NCI-H748 treated with DMSO at 0.1 percent for 48 hours (cell line): ENCODE measurements around the gene DCLK2.

Source experiments
- DNase-seq: peaks from one replicate; lab custom pipeline; 2025; lab: John Stamatoyannopoulos, UW

DCLK2 gene

GRCh38 chr4:150070464-150071170, 7.6 kb upstream of the DCLK2 start:
- no peak for DNase-seq

GRCh38 chr4:150072471-150072870, 5.8 kb upstream of the DCLK2 start:
- no peak for DNase-seq

GRCh38 chr4:150072906-150073714, 5.1 kb upstream of the DCLK2 start:
- DNase-seq = no peak

GRCh38 chr4:150074064-150074463, 4.2 kb upstream of the DCLK2 start:
- DNase-seq = no peak

GRCh38 chr4:150078579-150079080, 385 bp downstream of the DCLK2 start:
- peak; percentile 8 for DNase-seq

GRCh38 chr4:150079081-150079581, 886 bp downstream of the DCLK2 start:
- DNase-seq = peak; percentile 23

- no peak for DNase-seq
Observed at GRCh38 chr4:150080337-150080736, 2.1 kb downstream of the DCLK2 start.

GRCh38 chr4:150080875-150081274, 2.6 kb downstream of the DCLK2 start:
- no peak for DNase-seq

- no peak for DNase-seq
Observed at GRCh38 chr4:150082241-150082640, 4.0 kb downstream of the DCLK2 start.

- DNase-seq = no peak
Observed at GRCh38 chr4:150087006-150087405, 8.8 kb downstream of the DCLK2 start.

GRCh38 chr4:150089732-150090131, 11.5 kb downstream of the DCLK2 start:
- no peak for DNase-seq

GRCh38 chr4:150090836-150091235, 12.6 kb downstream of the DCLK2 start:
- no peak for DNase-seq

GRCh38 chr4:150094676-150095075, 16.4 kb downstream of the DCLK2 start:
- no peak for DNase-seq

GRCh38 chr4:150096625-150097024, 18.4 kb downstream of the DCLK2 start:
- no peak for DNase-seq

- DNase-seq = no peak
Observed at GRCh38 chr4:150098214-150098613, 20.0 kb downstream of the DCLK2 start.

- no peak for DNase-seq
Observed at GRCh38 chr4:150104404-150105027, 26.3 kb downstream of the DCLK2 start.

- DNase-seq = no peak
Observed at GRCh38 chr4:150106886-150107285, 28.6 kb downstream of the DCLK2 start.

GRCh38 chr4:150108691-150109090, 30.4 kb downstream of the DCLK2 start:
- DNase-seq = no peak

- DNase-seq = no peak
Observed at GRCh38 chr4:150114641-150115040, 36.4 kb downstream of the DCLK2 start.

GRCh38 chr4:150115851-150116250, 37.6 kb downstream of the DCLK2 start:
- no peak for DNase-seq

GRCh38 chr4:150116506-150116905, 38.3 kb downstream of the DCLK2 start:
- no peak for DNase-seq

GRCh38 chr4:150117094-150117493, 38.8 kb downstream of the DCLK2 start:
- DNase-seq = no peak

GRCh38 chr4:150117629-150118028, 39.4 kb downstream of the DCLK2 start:
- no peak for DNase-seq
